ENCODE measurements around the gene CAPSL.

- TF ChIP-seq, protein P1, sequence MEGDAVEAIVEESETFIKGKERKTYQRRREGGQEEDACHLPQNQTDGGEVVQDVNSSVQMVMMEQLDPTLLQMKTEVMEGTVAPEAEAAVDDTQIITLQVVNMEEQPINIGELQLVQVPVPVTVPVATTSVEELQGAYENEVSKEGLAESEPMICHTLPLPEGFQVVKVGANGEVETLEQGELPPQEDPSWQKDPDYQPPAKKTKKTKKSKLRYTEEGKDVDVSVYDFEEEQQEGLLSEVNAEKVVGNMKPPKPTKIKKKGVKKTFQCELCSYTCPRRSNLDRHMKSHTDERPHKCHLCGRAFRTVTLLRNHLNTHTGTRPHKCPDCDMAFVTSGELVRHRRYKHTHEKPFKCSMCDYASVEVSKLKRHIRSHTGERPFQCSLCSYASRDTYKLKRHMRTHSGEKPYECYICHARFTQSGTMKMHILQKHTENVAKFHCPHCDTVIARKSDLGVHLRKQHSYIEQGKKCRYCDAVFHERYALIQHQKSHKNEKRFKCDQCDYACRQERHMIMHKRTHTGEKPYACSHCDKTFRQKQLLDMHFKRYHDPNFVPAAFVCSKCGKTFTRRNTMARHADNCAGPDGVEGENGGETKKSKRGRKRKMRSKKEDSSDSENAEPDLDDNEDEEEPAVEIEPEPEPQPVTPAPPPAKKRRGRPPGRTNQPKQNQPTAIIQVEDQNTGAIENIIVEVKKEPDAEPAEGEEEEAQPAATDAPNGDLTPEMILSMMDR (IDR thresholded peaks at IDR 0.05) = no peak
- no peak for TF ChIP-seq POLR2A (IDR thresholded peaks at IDR 0.05)
Measured at GRCh38 chr5:35894131-35894530, 44.3 kb downstream of the CAPSL start.
